AG04450 (cell line): Measurements from ENCODE around the gene SGSM2. TPM values are rescaled to one million over a fixed set of nuclear protein-coding genes. Genes with fewer than 3 reads are reported as not detected.

Experiments used
- CTCF ChIA-PET: fragments of 300-600, 350-600 bp; formaldehyde crosslinking; extraction: SDS; loops from one replicate; lab custom pipeline; 2022; ENCODE audit warnings: antibody characterized with exemption, inconsistent platforms; lab: Charles Lee
- POLR2A ChIA-PET: fragments of 350-600 bp; formaldehyde crosslinking; extraction: SDS; loops from one replicate; lab custom pipeline; 2021; ENCODE audit warnings: antibody characterized with exemption, inconsistent platforms; lab: Yijun Ruan, JAX
- DNase-seq: peaks from one replicate; pipeline ENCODE4 v3.0.0-alpha.2; 2011; ENCODE audit warnings: low read depth, low spot score
- H3K27ac ChIP-seq: one replicate; pipeline ENCODE4 v1.5.1; 2012; ENCODE audit warnings: low read depth, low read length, control low read depth
- H3K27me3 ChIP-seq: one replicate; pipeline ENCODE4 v1.6.0; 2012; ENCODE audit warnings: low read length; ENCODE audit not compliant: control insufficient read depth, insufficient read depth
- H3K4me3 ChIP-seq: 2 replicates; pipeline ENCODE4 v1.5.1; 2011; ENCODE audit warnings: mild to moderate bottlenecking, low read depth, low read length, control low read depth
- H3K9me3 ChIP-seq: 2 replicates; pipeline ENCODE4 v1.5.1; 2012; ENCODE audit warnings: low read length; ENCODE audit not compliant: control insufficient read depth, insufficient read depth
- CTCF ChIP-seq: IDR thresholded peaks from 2 replicates; pipeline ENCODE4 v1.5.1; 2011; ENCODE audit warnings: low read depth, low read length, control low read depth, inconsistent platforms
- polyA plus RNA-seq: library from polyadenylated mRNA; depleted of rRNA; stranded (reverse); fragments of >200 nt; gene quantifications from 2 replicates; pipeline ENCODE4 v1.2.3, GENCODE V29; 2011

The SGSM2 gene
- polyA plus RNA-seq, 1 experiment, result 19.7 TPM

GRCh38 chr17:2380950-2381649 is 43.8 kb downstream of the SGSM2 start:
- Histone ChIP-seq H3K4me3 (no peak overlapping the region), H3K9me3 (no peaks in the 10 kb centered on the region), H3K27me3 (no peaks in the 10 kb centered on the region), H3K27ac (no peak overlapping the region)
- no peak for TF ChIP-seq CTCF
- no peak for DNase-seq
- POLR2A ChIA-PET, result interaction anchor here (1.0 to 2.9 kb wide), 2 partner anchors 11 to 35 kb away, joined by 3 to 18 read pairs; no protein-coding TSS in a partner anchor
- CTCF ChIA-PET, result interaction anchor here (0.6 to 5.8 kb wide), 10 partner anchors 8 to 123 kb away, joined by 3 to 320 read pairs (median 10); partner anchors contain the start of genes SGSM2 and TSR1

GRCh38 chr17:2383628-2384167 is 46.4 kb downstream of the SGSM2 start:
- Histone ChIP-seq H3K4me3 (no peak overlapping the region), H3K27ac (no peak overlapping the region), H3K27me3 (no peaks in the 10 kb centered on the region), H3K9me3 (no peaks in the 10 kb centered on the region; the same call in 1 of the 2 replicates)
- ChIA-PET POLR2A (interaction anchor here (2.5 to 2.9 kb wide), 2 partner anchors 9 to 32 kb away, joined by 18 to 31 read pairs; no protein-coding TSS in a partner anchor), CTCF (interaction anchor here (0.9 to 5.8 kb wide), 11 partner anchors 9 to 324 kb away, joined by 3 to 320 read pairs (median 7); partner anchors contain the start of genes SGSM2 and TSR1)
- no peak for TF ChIP-seq CTCF
- DNase-seq, result no peak

- no peaks in the 10 kb centered on the region for H3K27me3 ChIP-seq
- H3K4me3 ChIP-seq, result no peak overlapping the region
- no peak for TF ChIP-seq CTCF
- no peak overlapping the region for H3K27ac ChIP-seq
- H3K9me3 ChIP-seq, result no peaks in the 10 kb centered on the region; the same call in 1 of the 2 replicates
- ChIA-PET CTCF (interaction anchor here (5.8 kb wide), 1 partner anchor 30 kb away, joined by 320 read pairs; no protein-coding TSS in a partner anchor), POLR2A (interaction anchor here (0.6 to 2.5 kb wide), 2 partner anchors 8 to 21 kb away, joined by 3 to 31 read pairs; no protein-coding TSS in a partner anchor)
- DNase-seq, result no peak
Observed at GRCh38 chr17:2384439-2385127, 47.3 kb downstream of the SGSM2 start.

GRCh38 chr17:2385240-2386210 is 48.2 kb downstream of the SGSM2 start:
- no peak overlapping the region for H3K4me3 ChIP-seq
- CTCF ChIA-PET, result interaction anchor here (5.8 kb wide), 1 partner anchor 29 kb away, joined by 320 read pairs; no protein-coding TSS in a partner anchor
- no peaks in the 10 kb centered on the region; the same call in 1 of the 2 replicates for H3K9me3 ChIP-seq
- no peaks in the 10 kb centered on the region for H3K27me3 ChIP-seq
- POLR2A ChIA-PET, result no interaction called here
- DNase-seq, result no peak
- no peak overlapping the region for H3K27ac ChIP-seq
- no peak for TF ChIP-seq CTCF
